WTC11 (cell line): ENCODE results near the gene SYNCRIP. TPM values are rescaled to one million over a fixed set of nuclear protein-coding genes. Genes with fewer than 3 reads are reported as not detected.
"Not testable (repeated sequence)": the region's sequence is repeated elsewhere in the genome, so short reads cannot be mapped to it uniquely, and the experiment has no call there.

ENCODE experiments used
- ATAC-seq: fragments of 200-7000 bp; cut with Tn5 transposase; 2 replicates; pipeline ENCODE4 v1.10.0; 2021; ENCODE audit warnings: mild to moderate bottlenecking, moderate library complexity
- CTCF ChIA-PET: fragments of 300-600 bp; sonication (Branson Sonifier 250); formaldehyde crosslinking; loops from one replicate; lab custom pipeline; 2021; ENCODE audit warnings: antibody characterized with exemption; lab: Charles Lee
- POLR2A ChIA-PET: fragments of 350-600 bp; sonication (Branson Sonifier 250); formaldehyde crosslinking; loops from one replicate; lab custom pipeline; 2021; ENCODE audit warnings: antibody characterized with exemption; lab: Charles Lee
- DNase-seq: peaks from one replicate; pipeline ENCODE4 v3.0.0; 2021; ENCODE audit warnings: low spot score
- H3K27ac Mint-ChIP-seq: 2 replicates; pipeline ENCODE4 v1.8.0; 2021; ENCODE audit warnings: mixed read lengths
- H3K27me3 Mint-ChIP-seq: 2 replicates; pipeline ENCODE4 v1.8.0; 2021; ENCODE audit warnings: low read depth, mild to moderate bottlenecking, moderate library complexity, mixed read lengths
- H3K36me3 Mint-ChIP-seq: 2 replicates; pipeline ENCODE4 v1.8.0; 2021; ENCODE audit warnings: mixed read lengths
- H3K4me1 Mint-ChIP-seq: 2 replicates; pipeline ENCODE4 v1.8.0; 2022; ENCODE audit warnings: mixed read lengths
- H3K4me3 Mint-ChIP-seq: 2 replicates; pipeline ENCODE4 v1.8.0; 2021; ENCODE audit warnings: mild to moderate bottlenecking, moderate library complexity, mixed read lengths
- H3K9me3 Mint-ChIP-seq: 2 replicates; pipeline ENCODE4 v1.8.0; 2021; ENCODE audit warnings: mixed read lengths
- E2F4 ChIP-seq: sonication (generic); formaldehyde crosslinking; IDR thresholded peaks from 2 replicates; pipeline ENCODE4 v1.8.1; 2022; ENCODE audit warnings: low read depth, mild to moderate bottlenecking, moderate library complexity, missing genetic modification reagents, borderline replicate concordance
- ELF4 ChIP-seq: sonication (generic); formaldehyde crosslinking; IDR thresholded peaks from 2 replicates; pipeline ENCODE4 v1.8.1; 2022; ENCODE audit warnings: low read depth, mild to moderate bottlenecking, moderate library complexity, missing genetic modification reagents
- IRF2 ChIP-seq: sonication (generic); formaldehyde crosslinking; IDR thresholded peaks from 2 replicates; pipeline ENCODE4 v1.8.0; 2022; ENCODE audit warnings: low read depth, missing genetic modification reagents, borderline replicate concordance
- JAZF1 ChIP-seq: fragments of 250-450 bp; sonication (Bioruptor Pico); IDR thresholded peaks from 2 replicates; pipeline ENCODE4 v1.9.0; 2021; ENCODE audit warnings: moderate library complexity, mild to moderate bottlenecking, inconsistent platforms
- MYBL2 ChIP-seq: sonication (generic); formaldehyde crosslinking; IDR thresholded peaks from 2 replicates; pipeline ENCODE4 v1.8.1; 2023; ENCODE audit warnings: mild to moderate bottlenecking, moderate library complexity, missing genetic modification reagents
- NR1H2 ChIP-seq: sonication (generic); formaldehyde crosslinking; IDR thresholded peaks from 2 replicates; pipeline ENCODE4 v1.9.0; 2021; ENCODE audit warnings: mild to moderate bottlenecking, moderate library complexity, missing genetic modification reagents
- PREB ChIP-seq: sonication (generic); formaldehyde crosslinking; IDR thresholded peaks from 2 replicates; pipeline ENCODE4 v1.8.1; 2022; ENCODE audit warnings: mild to moderate bottlenecking, missing genetic modification reagents, moderate library complexity, borderline replicate concordance
- SMAD4 ChIP-seq: sonication (generic); formaldehyde crosslinking; IDR thresholded peaks from 2 replicates; pipeline ENCODE4 v1.8.0; 2022; ENCODE audit warnings: mild to moderate bottlenecking, missing genetic modification reagents
- SOX15 ChIP-seq: fragments of 250-450 bp; sonication (Bioruptor Pico); IDR thresholded peaks from 2 replicates; pipeline ENCODE4 v1.9.0; 2021; ENCODE audit warnings: mild to moderate bottlenecking
- USF2 ChIP-seq: sonication (generic); formaldehyde crosslinking; IDR thresholded peaks from 2 replicates; pipeline ENCODE4 v1.8.1; 2023; ENCODE audit warnings: mild to moderate bottlenecking, missing genetic modification reagents, moderate library complexity
- ZBTB43 ChIP-seq: sonication (generic); formaldehyde crosslinking; IDR thresholded peaks from 2 replicates; pipeline ENCODE4 v1.8.1; 2023; ENCODE audit warnings: mild to moderate bottlenecking, missing genetic modification reagents
- ZNF263 ChIP-seq: sonication (generic); formaldehyde crosslinking; IDR thresholded peaks from 2 replicates; pipeline ENCODE4 v1.8.1; 2022; ENCODE audit warnings: low read depth, mild to moderate bottlenecking, moderate library complexity, missing genetic modification reagents
- ZNF317 ChIP-seq: sonication (generic); formaldehyde crosslinking; IDR thresholded peaks from 2 replicates; pipeline ENCODE4 v1.8.1; 2023; ENCODE audit warnings: low read depth, mild to moderate bottlenecking, moderate library complexity, missing genetic modification reagents, borderline replicate concordance
- ZNF396 ChIP-seq: fragments of 250-450 bp; sonication (Bioruptor Pico); IDR thresholded peaks from 2 replicates; pipeline ENCODE4 v1.8.0; 2021; ENCODE audit warnings: mild to moderate bottlenecking, moderate library complexity, borderline replicate concordance
- total RNA-seq: library from RNA; stranded (reverse); gene quantifications from 3 replicates; pipeline ENCODE4 v1.2.3, GENCODE V29; 2021
- TF ChIP-seq, protein P1 (sequence below): sonication (generic); formaldehyde crosslinking; IDR thresholded peaks from 2 replicates; pipeline ENCODE4 v1.8.1; 2023; ENCODE audit warnings: mild to moderate bottlenecking, missing genetic modification reagents
- TF ChIP-seq, protein P2 (sequence below): fragments of 250-450 bp; sonication (Bioruptor Pico); IDR thresholded peaks from 2 replicates; pipeline ENCODE4 v1.9.0; 2021; ENCODE audit warnings: moderate library complexity, mild to moderate bottlenecking, inconsistent platforms, borderline replicate concordance

Gene SYNCRIP
- total RNA-seq, 1 experiment from 2014 or later, result 150 TPM

- no peak for DNase-seq
- Mint-ChIP-seq H3K9me3 (peaks cover 14% of the 10 kb centered on the region), H3K27ac (no peak overlapping the region), H3K36me3 (peaks cover 10% of the 10 kb centered on the region)
- CTCF ChIA-PET, result no interaction called here
- POLR2A ChIA-PET, result no interaction called here
- TF ChIP-seq PREB, result no peak
- TF ChIP-seq, protein P1, sequence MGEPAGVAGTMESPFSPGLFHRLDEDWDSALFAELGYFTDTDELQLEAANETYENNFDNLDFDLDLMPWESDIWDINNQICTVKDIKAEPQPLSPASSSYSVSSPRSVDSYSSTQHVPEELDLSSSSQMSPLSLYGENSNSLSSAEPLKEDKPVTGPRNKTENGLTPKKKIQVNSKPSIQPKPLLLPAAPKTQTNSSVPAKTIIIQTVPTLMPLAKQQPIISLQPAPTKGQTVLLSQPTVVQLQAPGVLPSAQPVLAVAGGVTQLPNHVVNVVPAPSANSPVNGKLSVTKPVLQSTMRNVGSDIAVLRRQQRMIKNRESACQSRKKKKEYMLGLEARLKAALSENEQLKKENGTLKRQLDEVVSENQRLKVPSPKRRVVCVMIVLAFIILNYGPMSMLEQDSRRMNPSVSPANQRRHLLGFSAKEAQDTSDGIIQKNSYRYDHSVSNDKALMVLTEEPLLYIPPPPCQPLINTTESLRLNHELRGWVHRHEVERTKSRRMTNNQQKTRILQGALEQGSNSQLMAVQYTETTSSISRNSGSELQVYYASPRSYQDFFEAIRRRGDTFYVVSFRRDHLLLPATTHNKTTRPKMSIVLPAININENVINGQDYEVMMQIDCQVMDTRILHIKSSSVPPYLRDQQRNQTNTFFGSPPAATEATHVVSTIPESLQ, result no peak
- TF ChIP-seq ZNF396 (CRISPR knock-in tag), result no peak
- TF ChIP-seq, all 79 proteins: peak for 0
- Mint-ChIP-seq H3K4me3 (peak overlapping the region; percentile 38; the same call in 1 of the 2 replicates), H3K4me1 (peaks cover 16% of the 10 kb centered on the region), H3K27me3 (peaks cover 18% of the 10 kb centered on the region)
- ATAC-seq, result no peak
These were observed 51.5 kb downstream of the SYNCRIP start for GRCh38 chr6:85591207-85591606.

DNA sequence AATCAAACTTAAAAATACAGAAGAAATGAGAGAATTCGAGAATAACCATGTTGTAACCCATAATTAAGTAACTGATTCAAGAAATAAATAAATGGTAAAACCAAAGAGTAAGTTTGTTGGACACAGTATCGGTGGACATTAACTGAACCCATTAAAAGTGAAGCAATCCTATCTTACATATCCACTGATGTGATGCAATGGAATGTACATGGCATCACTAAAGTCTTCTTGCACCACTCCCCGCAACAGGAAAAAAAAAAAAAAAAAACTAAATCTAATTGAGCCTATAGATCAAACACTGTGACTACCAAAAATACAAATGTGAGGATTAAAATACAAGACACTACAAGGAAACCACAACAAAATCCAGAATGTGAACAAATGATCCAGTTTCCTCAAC is 56.9 kb downstream of the SYNCRIP start:
- no peak for DNase-seq
- H3K9me3 Mint-ChIP-seq, result peaks cover 64% of the 10 kb centered on the region
- TF ChIP-seq JAZF1 (no peak), MYBL2 (CRISPR knock-in tag) (no peak), SMAD4 (CRISPR knock-in tag) (no peak), E2F4 (CRISPR knock-in tag) (no peak), IRF2 (CRISPR knock-in tag) (no peak), SOX15 (CRISPR knock-in tag) (no peak), NR1H2 (CRISPR knock-in tag) (no peak), USF2 (CRISPR knock-in tag) (no peak), ZBTB43 (no peak), ZNF263 (no peak), ZNF317 (no peak), ELF4 (CRISPR knock-in tag) (no peak)
- TF ChIP-seq, protein P2, sequence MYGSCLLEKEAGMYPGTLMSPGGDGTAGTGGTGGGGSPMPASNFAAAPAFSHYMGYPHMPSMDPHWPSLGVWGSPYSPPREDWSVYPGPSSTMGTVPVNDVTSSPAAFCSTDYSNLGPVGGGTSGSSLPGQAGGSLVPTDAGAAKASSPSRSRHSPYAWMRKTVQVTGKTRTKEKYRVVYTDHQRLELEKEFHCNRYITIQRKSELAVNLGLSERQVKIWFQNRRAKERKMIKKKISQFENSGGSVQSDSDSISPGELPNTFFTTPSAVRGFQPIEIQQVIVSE (CRISPR knock-in tag), result no peak
- TF ChIP-seq, all 79 proteins: peak for 0
- ATAC-seq, result no peak
- H3K36me3 Mint-ChIP-seq, result peaks cover 48% of the 10 kb centered on the region
- POLR2A ChIA-PET, result no interaction called here
- H3K27me3 Mint-ChIP-seq, result no peaks in the 10 kb centered on the region
- H3K4me3 Mint-ChIP-seq, result no peak overlapping the region
- H3K4me1 Mint-ChIP-seq, result peaks cover 10% of the 10 kb centered on the region
- CTCF ChIA-PET, result no interaction called here
- no peak overlapping the region for H3K27ac Mint-ChIP-seq

GRCh38 chr6:85582832-85583231 is 59.9 kb downstream of the SYNCRIP start:
- Mint-ChIP-seq H3K4me1 (peaks cover 18% of the 10 kb centered on the region), H3K36me3 (peaks cover 41% of the 10 kb centered on the region), H3K9me3 (peaks cover 52% of the 10 kb centered on the region)
- H3K27me3 Mint-ChIP-seq, H3K27ac Mint-ChIP-seq, POLR2A ChIA-PET, CTCF ChIA-PET, H3K4me3 Mint-ChIP-seq, ATAC-seq, DNase-seq: not testable (repeated sequence)
